Measurements from ENCODE around the gene PRSS53.

Gene PRSS53

DNA sequence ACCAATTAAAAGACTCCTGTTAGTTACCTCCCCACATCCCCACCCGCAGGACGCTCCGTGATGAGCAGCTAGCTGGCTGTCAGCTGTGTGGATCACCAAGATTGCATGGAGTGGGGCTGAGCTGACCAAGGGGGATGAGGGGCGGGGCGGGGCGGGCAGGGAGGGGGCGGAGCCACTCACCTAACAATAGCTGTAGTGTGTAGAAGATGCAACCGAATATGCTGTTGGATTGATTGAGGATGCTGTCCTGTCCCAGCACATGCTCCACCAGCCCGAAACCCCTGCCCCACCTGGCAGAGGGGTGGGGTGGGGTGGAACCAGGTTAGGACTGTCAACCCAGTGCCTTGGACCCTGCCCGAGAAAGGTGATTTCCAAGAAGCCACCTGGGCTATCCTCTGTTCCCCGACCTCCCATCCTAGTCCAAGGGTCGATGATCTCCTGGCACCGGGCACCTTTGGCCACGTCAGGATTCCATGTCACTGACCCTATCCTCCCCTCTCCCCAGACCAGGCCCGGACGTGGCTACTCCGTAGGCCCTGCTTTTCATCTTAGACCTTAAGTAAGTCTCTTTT lies 4.5 kb upstream of the PRSS53 start:
- DNase-seq, result no peak

DNA sequence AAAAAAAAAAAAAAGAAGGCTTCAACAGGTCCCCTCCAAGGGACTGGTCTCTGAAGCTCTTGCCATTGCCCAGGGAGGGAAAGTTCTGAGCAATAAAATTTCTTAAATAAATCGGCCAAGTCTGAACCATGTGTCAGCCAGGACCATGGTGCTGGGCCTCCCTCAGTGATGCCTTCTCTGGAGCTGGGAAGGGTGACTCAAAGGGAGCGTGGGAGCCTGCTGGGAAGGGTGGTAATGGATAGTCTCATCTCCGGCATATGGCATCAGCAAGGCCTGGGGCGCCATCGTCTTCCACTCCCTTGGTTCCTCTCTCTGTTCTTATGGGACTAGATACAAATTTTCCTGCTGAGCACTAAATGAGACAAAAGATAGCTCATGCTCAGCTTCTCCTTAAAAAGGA lies 3.6 kb upstream of the PRSS53 start:
- DNase-seq, result no peak

DNA sequence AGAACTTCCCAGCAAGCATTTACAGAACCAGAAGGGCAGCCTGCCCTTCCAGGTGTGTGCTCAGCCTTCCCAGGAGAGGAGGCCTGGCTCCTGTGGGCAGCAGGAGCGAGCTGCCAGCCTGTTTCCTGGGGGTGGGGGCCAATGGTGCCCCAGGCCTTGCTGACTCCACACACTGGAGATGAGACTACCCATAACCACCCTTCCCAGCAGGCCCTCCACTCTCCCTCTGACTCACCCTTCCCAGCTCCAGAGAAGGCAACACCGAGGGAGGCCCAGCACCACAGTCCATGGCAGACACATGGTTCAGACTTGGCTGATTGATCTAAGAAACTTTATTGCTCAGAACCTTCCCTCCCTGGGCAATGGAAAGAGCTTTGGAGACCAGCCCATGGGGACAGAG lies 1.8 kb upstream of the PRSS53 start:
- DNase-seq, result no peak

DNA sequence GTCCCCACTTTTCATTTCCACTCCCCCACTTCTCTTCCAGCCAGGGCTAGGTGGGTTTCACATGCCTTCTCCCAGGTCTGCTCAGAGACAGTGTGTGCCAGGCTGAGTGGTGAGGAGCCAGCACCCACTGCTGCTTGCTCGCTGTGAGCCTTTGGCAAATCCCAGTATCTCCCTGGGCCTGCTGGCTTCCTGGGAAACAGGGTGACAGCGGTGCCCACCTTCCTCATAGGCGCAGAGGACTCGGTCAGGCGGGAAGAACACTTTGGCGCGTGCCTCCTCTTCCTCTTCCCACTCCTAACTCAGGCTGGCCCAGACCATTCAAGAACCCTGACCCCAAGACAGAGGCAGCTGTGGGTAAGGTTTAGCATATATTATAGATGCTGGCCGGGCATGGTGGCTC lies 456 bp upstream of the PRSS53 start:
- no peak for DNase-seq

DNA sequence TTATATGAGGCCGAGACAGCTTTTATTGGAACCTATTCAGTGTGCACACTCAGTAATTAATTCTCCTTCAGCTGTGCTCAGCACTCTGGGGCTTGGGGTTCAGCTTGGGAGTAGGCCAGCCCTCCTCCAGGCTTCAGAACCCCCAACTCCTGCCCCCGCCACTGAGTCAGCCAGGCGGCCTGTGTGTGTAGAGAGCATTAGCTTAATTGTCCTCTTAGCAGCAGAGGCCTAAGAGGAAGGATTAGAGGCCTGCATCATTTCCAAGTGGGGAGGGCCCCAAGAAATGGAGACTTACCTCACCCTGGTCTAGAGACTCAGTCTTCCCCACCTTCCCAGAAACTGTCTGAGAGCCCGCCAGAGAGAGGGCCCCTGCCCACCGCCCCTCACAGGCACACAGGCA lies 772 bp downstream of the PRSS53 start:
- no peak for DNase-seq

DNA sequence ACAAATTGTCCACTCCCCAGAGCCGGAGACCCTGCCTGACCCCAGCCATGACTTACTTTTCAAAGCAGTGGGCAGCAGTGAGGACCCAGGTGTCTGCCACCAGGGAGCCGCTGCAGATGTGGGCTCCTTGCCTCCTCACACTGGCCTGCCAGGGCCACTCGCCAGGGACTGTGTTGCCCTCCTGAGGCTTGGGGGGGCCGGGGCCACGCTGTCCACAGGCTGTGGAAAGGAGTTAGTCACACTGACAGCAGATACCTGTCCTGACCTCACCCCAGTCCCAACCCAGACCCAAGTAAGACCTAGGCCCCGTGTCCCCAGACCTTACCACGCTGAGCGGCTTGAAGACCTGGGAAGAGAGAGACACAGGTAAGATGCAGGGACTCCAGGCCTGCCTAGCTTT lies 1.3 kb downstream of the PRSS53 start:
- DNase-seq, result no peak

DNA sequence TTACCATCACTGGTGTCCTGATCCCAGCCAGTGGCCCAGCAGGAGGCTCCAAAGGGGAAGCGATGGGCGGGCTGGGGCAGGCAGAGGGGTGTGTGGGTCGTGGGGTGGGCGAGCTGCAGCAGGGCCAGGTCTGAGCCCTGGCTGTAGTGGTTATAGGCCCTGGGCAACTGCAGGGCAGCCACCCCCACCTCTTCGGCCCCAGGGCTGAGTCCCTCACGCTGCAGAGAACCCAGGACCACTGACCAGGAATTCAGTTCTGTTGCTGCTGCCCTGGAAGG lies 2.2 kb downstream of the PRSS53 start:
- no peak for DNase-seq

DNA sequence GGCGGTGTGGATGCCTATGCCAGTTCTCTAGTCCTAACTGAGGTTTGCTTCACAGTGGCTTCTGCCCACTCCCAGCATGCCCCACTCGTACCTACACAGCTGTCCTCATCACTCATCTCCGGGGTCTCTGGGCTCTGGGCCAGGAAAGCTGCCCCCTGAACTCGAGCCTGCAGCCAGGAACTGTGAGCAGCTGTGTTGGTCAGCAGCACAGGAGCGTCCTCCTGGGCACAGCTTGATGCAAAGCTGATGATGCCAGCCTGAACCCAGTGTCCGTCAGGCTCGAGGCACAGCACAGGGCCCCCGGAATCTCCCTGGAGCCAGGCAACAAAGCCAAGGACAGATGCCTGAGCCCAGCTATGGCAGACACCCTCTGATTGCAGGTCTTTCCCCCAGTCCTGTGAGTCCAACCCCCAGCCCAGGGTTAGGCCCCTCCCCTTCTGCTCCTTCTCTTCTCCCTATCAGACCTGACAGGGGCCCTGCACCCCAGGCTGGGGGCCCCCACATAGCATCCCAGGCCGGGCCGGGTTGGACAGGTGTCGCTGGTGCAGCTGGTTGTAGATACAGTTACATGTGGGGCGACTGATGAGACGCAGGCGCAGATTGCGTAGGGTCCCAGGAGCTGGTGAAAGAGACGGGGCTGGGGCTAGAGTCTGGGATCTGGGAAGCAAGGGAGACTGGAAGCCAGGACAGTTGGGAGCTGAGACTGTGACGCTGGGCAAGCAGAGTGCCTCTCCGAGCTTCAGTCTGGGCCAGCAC lies 2.7 kb downstream of the PRSS53 start:
- DNase-seq, result no peak

DNA sequence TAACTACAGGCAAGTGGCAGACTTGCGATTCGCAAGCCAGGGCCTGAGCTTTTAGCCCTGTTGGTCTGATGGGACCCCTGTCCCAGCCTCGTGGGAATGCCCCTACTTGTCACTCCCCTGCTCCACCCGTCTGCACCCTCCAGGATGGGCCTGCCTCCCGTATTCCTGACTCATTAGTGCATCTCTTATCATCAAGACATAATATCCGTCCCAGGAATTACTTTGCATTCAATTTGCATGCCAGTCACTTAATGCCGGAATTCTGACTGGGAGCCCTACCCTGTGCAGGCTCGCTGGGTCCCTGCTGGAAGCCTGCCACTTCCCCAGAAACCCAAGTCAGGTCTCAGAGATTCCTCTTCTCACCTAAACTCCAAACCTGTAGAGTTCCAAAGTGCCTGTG lies 3.3 kb downstream of the PRSS53 start:
- DNase-seq, result no peak

DNA sequence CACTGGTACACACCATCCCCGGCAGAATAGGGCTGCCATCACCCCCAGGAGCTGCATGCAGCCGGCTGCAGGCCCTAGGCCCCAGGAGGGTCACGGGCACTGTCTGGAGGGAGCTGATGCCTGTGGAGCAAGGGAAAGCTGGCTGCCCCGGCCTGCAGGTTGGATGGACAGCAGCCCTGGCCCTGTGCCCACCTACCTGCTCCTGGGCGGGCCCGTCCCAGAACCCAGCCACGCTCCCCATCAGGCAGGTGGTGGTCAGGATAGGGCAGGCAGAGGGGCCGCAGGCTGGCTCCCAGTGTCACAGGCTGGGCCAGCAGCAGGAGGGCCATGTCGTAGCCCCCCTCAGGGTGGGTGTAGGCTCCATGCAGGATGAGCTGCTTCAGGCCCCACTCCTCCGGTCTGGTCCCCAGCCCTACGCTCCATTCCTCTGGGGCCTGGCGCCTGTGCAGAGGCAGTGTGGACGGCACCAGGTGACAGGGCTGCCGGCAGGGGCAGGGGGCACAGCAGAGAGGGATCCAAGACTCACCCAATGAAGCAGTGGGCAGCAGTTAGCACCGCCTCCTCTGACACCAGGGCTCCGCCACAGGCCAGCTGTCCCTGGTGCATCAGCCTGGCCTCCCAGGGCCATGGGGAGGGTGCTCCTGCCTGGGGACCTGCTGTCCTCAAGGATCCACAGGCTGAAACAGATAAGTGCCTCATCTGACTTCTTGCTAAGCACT lies 4.0 kb downstream of the PRSS53 start:
- DNase-seq, result no peak

DNA sequence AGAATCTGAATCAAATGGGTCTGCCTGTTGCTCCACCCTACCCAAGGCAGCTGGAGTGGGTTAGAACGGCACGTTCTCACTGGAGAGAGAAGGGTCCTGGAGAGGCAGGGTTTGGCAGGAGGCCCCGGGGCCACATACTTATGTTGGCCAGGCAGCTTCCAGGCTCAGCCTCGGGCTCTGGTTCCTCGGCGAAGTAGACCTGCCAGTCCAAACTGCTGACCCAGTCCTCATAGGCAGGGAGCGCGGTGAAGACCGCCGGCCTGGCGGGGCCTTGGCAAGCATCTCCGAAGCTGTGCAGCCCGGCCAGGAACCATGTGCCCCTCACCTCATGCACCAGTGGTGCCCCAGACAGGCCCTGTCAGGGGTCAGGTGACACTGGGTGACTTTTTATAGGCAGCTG lies 4.8 kb downstream of the PRSS53 start:
- DNase-seq, result no peak

DNA sequence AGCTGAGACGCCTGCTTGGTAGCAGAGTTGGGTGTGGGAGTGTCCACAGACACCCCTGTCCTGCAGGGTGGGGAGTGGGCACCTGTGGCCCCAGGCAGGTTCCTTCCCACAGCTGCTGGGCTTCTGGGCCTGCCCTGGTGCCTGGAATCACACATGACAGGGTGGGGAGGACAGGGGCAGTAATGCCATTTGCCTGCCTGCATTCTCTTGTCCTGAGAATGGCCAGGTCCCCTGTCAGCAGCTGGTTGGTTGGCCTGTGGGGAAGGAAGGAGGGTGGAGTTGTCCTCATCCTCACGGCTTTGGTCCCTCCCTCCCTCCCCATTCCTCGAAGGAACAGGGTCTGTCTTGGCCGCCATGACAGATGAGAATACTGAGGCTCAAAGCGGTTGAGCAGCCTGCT lies 5.2 kb downstream of the PRSS53 start:
- DNase-seq, result no peak

DNA sequence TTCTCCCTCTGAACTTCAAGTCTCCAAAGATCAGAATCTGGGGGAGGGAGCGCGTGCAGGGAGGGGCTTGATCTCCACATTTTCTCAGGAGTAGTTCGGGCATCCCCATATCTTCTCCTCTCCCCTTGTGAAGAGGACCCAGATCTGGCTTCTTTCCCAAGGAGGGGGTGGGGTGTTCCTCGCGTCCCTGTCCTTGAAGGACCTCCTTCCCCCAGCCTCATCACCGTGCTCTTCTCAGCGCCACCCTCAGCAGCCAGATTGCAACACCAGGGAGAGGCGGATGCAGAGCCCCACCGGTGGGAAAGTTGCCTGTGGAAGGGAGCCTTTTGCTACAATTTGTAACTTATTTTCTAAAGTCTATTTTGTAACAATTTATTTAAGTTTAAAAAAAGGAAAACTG lies 5.7 kb downstream of the PRSS53 start:
- DNase-seq, result no peak

DNA sequence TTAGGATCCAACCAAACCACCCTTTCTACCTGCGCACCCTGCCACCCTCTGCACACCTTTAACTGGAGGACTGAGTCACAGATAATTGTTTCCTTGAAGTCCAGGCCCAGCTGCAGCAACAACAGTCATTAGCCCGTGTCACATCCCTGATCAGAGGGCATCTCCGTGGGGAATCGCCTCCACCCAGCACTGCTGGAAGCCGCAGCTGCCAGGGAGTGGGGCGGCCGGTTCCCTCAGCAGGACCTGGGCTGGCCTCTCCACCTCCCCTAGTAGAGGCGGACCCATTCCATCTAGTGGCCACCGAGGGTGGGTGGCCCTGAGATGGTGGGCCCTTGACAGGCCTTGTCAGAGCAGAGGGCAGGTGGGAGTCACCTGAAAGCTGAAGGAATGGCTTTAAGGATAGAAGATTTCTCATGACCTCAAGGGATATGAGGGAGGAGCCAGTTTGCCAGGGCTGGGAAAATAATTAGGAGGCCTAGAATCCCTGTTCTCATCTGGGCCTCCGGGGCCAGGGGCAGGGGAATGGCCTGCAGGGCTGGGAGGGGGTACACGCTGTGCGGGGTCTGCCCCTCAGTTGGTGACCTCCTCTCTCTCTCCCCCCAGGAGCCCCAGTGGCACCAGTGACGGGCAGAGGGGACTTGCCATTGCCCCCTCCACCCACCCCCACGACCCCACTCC lies 6.2 kb downstream of the PRSS53 start:
- DNase-seq, result no peak

DNA sequence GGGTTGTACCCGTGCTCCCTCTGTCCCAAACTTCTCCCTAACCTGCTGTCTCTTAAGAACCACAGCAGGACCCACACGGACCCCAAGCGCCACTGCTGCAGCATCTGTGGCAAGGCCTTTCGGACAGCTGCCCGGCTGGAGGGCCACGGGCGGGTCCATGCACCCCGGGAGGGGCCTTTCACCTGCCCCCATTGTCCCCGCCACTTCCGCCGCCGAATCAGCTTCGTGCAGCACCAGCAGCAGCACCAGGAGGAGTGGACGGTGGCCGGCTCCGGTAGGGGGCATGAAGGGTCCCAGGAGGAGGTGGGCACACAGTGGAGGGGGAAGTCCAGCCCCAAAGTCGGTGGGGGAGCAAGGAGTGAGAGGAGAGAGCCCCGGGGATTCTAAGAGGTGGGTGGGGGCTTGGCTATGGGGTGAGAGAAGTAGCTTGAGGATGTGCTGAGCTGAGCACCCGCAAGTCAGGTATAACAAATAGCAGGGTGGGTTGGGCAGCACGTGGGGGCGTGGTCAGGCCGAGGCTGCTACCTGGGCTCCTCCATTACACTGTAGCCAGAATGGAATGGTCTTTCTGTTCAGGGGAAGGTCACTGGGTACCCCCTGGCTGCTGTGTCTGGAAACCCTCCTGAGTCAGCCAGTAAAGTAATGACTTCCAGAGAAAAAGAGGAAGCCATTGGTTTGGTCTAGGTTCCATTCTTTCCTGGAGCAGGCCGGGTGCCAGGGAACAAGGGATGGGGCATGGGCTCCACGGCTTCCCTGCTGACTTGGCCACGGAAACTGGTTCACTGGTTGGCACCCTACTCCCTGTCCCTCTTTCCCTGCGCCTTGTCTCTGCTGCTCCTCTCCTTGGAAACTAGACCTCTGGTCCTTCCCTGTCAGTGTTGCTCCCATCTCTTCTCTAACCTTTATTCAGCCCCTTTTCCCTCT lies 7.1 kb downstream of the PRSS53 start:
- DNase-seq, result no peak

DNA sequence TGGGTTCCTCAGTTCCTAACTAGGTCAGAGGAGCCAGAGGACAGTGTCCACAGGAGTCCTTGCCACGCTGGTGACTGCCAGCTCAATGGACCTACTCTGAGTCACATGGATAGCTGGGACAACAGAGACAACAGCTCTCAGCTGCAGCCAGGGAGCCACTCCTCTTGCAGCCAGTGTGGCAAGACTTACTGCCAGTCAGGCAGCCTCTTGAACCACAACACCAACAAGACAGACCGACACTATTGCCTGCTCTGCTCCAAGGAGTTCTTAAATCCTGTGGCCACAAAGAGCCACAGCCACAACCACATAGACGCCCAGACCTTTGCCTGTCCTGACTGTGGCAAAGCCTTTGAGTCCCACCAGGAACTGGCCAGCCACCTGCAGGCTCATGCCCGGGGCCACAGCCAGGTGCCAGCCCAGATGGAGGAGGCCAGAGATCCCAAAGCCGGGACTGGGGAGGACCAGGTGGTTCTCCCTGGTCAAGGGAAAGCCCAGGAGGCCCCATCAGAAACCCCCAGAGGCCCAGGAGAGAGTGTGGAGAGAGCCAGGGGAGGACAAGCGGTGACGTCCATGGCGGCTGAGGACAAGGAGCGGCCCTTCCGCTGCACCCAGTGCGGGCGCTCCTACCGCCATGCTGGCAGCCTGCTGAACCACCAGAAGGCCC lies 7.9 kb downstream of the PRSS53 start:
- DNase-seq, result no peak

DNA sequence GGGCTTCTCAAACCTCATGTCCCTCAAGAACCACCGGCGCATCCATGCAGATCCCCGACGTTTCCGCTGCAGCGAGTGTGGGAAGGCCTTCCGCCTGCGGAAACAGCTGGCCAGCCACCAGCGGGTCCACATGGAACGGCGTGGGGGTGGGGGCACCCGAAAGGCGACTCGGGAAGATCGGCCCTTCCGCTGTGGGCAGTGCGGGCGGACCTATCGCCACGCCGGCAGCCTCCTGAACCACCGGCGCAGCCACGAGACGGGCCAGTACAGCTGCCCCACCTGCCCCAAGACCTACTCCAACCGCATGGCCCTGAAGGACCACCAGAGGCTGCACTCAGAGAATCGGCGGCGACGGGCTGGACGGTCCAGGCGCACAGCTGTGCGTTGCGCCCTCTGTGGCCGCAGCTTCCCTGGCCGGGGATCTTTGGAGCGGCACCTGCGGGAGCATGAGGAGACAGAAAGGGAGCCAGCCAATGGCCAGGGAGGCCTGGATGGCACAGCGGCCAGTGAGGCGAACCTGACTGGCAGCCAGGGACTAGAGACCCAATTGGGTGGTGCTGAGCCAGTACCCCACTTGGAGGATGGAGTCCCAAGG lies 8.6 kb downstream of the PRSS53 start:
- DNase-seq, result no peak

DNA sequence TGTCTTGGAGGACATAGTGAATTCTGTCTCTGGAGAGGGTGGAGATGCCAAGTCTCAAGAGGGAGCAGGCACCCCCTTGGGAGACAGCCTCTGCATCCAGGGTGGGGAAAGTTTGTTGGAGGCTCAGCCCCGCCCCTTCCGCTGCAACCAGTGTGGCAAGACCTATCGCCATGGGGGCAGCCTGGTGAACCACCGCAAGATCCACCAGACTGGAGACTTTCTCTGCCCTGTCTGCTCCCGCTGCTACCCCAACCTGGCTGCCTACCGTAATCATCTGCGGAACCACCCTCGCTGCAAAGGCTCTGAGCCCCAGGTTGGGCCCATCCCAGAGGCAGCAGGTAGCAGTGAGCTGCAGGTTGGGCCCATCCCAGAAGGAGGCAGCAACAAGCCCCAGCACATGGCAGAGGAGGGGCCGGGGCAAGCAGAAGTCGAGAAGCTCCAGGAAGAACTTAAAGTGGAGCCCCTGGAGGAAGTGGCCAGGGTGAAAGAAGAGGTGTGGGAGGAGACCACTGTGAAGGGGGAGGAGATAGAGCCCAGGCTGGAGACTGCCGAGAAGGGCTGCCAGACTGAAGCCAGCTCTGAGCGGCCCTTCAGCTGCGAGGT lies 9.3 kb downstream of the PRSS53 start:
- DNase-seq, result no peak

DNA sequence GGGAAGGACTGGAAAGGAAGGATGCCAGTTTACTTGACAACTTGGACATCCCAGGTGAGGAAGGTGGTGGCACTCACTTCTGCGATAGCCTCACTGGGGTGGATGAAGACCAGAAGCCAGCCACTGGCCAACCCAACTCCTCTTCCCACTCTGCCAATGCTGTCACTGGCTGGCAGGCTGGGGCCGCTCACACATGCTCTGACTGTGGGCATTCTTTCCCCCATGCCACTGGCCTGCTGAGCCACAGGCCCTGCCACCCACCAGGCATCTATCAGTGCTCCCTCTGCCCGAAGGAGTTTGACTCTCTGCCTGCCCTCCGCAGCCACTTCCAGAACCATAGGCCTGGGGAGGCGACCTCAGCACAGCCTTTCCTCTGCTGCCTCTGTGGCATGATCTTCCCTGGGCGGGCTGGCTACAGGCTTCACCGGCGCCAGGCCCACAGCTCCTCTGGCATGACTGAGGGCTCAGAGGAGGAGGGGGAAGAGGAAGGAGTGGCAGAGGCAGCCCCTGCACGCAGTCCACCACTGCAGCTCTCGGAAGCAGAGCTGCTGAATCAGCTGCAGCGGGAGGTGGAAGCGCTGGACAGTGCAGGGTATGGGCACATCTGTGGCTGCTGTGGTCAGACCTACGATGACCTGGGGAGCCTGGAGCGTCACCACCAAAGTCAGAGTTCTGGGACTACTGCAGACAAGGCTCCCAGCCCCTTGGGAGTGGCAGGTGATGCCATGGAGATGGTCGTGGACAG lies 10.0 kb downstream of the PRSS53 start:
- no peak for DNase-seq

DNA sequence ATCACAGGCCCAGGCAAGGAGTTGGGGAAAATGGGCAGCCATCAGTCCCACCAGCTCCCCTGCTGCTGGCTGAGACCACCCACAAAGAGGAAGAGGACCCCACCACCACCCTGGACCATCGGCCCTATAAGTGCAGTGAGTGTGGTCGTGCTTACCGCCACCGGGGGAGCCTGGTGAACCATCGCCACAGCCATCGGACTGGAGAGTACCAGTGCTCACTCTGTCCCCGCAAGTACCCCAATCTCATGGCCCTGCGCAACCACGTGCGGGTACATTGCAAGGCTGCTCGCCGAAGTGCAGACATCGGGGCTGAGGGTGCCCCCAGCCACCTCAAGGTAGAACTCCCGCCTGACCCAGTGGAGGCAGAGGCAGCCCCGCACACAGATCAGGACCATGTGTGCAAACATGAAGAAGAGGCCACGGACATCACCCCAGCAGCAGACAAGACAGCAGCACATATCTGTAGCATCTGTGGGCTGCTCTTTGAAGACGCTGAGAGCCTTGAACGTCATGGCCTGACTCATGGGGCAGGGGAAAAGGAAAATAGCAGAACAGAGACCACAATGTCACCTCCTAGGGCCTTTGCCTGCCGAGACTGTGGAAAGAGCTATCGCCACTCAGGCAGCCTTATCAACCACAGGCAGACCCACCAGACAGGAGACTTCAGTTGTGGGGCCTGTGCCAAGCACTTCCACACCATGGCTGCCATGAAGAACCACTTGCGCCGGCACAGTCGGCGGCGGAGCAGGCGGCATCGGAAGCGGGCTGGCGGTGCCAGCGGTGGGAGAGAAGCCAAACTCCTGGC lies 10.9 kb downstream of the PRSS53 start:
- no peak for DNase-seq

Data from activated CD4-positive, alpha-beta T cell treated with anti-CD3 and anti-CD28 coated beads, Interleukin-2, amount 50 U/mL, for 48 hours (primary cell).